ENCODE measurements around the gene METTL16. TPM values are rescaled to one million over a fixed set of nuclear protein-coding genes. Genes with fewer than 3 reads are reported as not detected.

METTL16 gene
- total and polyA plus RNA-seq, 2 of the 4 experiments (the other 2 are of a cell fraction), result 11.8 to 15.4 TPM

DNA sequence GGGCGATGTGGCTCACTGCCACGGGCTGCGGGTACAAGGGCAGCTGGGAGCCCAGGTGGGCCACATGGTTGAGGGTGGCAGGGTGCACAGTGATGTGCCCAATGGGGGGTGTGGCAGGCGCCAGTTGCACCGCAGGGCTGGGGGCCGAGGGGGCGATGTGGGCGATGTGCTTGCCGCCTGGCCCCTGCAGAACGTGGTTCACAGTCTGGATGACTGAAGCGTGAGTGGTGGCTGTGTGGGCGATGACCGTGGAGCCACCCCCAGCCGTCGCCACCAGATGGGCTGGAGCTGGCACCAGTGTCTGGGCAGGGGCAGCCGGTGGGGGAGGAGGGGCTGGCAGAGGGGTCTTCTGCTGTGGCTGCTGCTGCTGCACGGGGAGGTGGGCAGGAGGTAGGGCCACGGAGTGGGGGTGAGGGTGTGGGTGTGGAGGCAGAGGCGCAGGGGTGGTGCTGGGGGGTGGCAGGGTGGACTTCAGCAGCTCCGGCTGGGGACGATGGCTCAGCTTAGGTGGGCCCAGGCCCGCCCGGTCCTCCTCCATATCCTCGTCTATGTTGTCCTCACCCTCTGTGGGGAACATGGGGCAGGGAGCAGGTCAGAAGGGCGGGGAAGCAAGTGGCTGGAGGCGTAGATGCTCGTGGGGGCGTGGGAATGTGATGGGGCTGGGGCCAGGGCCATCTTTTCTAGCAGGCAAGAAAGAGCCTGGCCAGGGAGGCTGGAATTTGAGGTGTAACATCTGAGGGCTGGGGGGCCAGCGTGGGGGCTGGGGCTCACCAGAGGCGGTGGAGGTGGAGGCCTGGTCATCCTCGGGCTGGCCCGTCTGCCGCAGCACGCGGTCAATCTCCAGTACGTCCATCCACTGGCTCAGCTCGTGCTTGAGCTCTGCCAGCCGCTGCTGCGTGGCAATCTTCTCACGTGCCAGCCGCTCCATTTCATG is 124.3 kb downstream of the METTL16 start:
- Histone ChIP-seq H3K4ac (ENCODE audit: low read depth, low read length) (no peak overlapping the region), H4K20me1 (ENCODE audit: insufficient read depth, low read length) (peaks cover 32% of the 10 kb centered on the region), H4K91ac (ENCODE audit: insufficient read depth, low read depth, low read length) (no peak overlapping the region), H3K14ac (replicated peaks; ENCODE audit: low read depth, low read length) (no peak overlapping the region), H3K27ac (ENCODE audit: insufficient read depth, low read length) (no peak overlapping the region), H3K9me3 (ENCODE audit: control insufficient read depth, insufficient read depth, low read length) (no peaks in the 10 kb centered on the region), H2AFZ (replicated peaks; ENCODE audit: low read length, poor library complexity) (no peak overlapping the region), H3K23ac (ENCODE audit: low read depth, low read length) (no peak overlapping the region), H2BK15ac (ENCODE audit: low read depth, low read length) (no peak overlapping the region), H3K79me1 (ENCODE audit: low read depth in 1 of 2, low read length in 2 of 2) (peaks cover 16 to 43% of the 10 kb centered on the region in 2 experiments), H2BK120ac (ENCODE audit: low read depth, low read length) (no peak overlapping the region), H2BK20ac (ENCODE audit: low read depth, low read length) (no peak overlapping the region), H4K5ac (ENCODE audit: low read depth, low read length) (no peak overlapping the region), H3K56ac (ENCODE audit: extremely low read depth, insufficient read depth, low read length) (no peak overlapping the region), H4K8ac (ENCODE audit: low read depth in 2 of 2, low read length in 2 of 2) (no peak overlapping the region), H2AK5ac (ENCODE audit: low read depth, low read length) (no peak overlapping the region), H3K18ac (ENCODE audit: low read depth, low read length) (no peak overlapping the region), H3K4me3 (ENCODE audit: insufficient read depth, low read depth, low read length) (no peak overlapping the region), H3K27me3 (ENCODE audit: control insufficient read depth, insufficient read depth, low read length) (no peaks in the 10 kb centered on the region), H3K4me2 (ENCODE audit: low read depth, low read length) (no peak overlapping the region), H3K36me3 (ENCODE audit: control insufficient read depth, insufficient read depth, low read length) (peaks cover 30% of the 10 kb centered on the region; the same call in 1 of the 2 replicates), H2BK5ac (ENCODE audit: low read depth, low read length, poor library complexity, severe bottlenecking) (no peak overlapping the region), H2AK9ac (replicated peaks; ENCODE audit: low read depth, low read length, poor library complexity) (no peak overlapping the region), H3K9ac (ENCODE audit: low read depth, low read length) (no peak overlapping the region), H3K9me1 (ENCODE audit: insufficient read depth, low read length) (peaks cover 5% of the 10 kb centered on the region; the same call in 1 of the 2 replicates), H3K4me1 (ENCODE audit: control insufficient read depth, insufficient read depth, low read length) (peaks cover 9% of the 10 kb centered on the region)
- 94% methylated on average over 24 of the region's 41 CpGs; no CpG with 5 or more reads in 1 of the 2 experiments for WGBS, 2 experiments (ENCODE audit: extremely low coverage in 2 of 2, insufficient read length in 1 of 2)
- ChIA-PET POLR2A (ENCODE audit: unreplicated experiment) (no interaction called here), CTCF (interaction anchor here (0.6 kb wide), 1 partner anchor 215 kb away, joined by 7 read pairs; no protein-coding TSS in a partner anchor)
- BruUV-seq (replicated peaks), result no TSS peak
- ATAC-seq (ENCODE audit: low read depth) (no peak), DNase-seq (no peak)
- intact Hi-C loops (cut with micrococcal nuclease), result no loop called here
- dilution Hi-C loops (cut with HindIII; ENCODE audit: low sequenced_read_pairs, unreplicated experiment), result no loop called here
- in situ Hi-C loops (cut with MboI; ENCODE audit: low sequenced_read_pairs), result no loop called here
- TF ChIP-seq FOS (IDR thresholded peaks at IDR 0.05; ENCODE audit: low read depth, low read length) (no peak), MXI1 (IDR thresholded peaks at IDR 0.05; ENCODE audit: borderline replicate concordance, low read depth, low read length) (no peak), POLR2A (IDR thresholded peaks at IDR 0.05; ENCODE audit: low read depth, low read length) (no peak), CHD1 (IDR thresholded peaks at IDR 0.05; ENCODE audit: low read depth, low read length) (no peak), USF2 (IDR thresholded peaks at IDR 0.05; ENCODE audit: low read depth, low read length) (no peak), BHLHE40 (IDR thresholded peaks at IDR 0.05; ENCODE audit: low read depth, low read length) (no peak), MAZ (IDR thresholded peaks at IDR 0.05; ENCODE audit: borderline replicate concordance, low read depth, low read length) (no peak), RFX5 (IDR thresholded peaks at IDR 0.05; ENCODE audit: low read depth, low read length) (no peak), RCOR1 (IDR thresholded peaks at IDR 0.05; ENCODE audit: insufficient replicate concordance, low read length) (no peak), NFE2L2 (IDR thresholded peaks at IDR 0.05; ENCODE audit: low read depth, low read length) (no peak), MAFK (IDR thresholded peaks at IDR 0.05; ENCODE audit: low read depth, low read length) (no peak), RAD21 (IDR thresholded peaks at IDR 0.05; ENCODE audit: low read length) (no peak), CTCF (conservative IDR thresholded peaks at IDR 0.05; ENCODE audit: low read depth, low read length) (no peak)
- TF ChIP-seq, protein P1, sequence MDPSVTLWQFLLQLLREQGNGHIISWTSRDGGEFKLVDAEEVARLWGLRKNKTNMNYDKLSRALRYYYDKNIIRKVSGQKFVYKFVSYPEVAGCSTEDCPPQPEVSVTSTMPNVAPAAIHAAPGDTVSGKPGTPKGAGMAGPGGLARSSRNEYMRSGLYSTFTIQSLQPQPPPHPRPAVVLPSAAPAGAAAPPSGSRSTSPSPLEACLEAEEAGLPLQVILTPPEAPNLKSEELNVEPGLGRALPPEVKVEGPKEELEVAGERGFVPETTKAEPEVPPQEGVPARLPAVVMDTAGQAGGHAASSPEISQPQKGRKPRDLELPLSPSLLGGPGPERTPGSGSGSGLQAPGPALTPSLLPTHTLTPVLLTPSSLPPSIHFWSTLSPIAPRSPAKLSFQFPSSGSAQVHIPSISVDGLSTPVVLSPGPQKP (IDR thresholded peaks at IDR 0.05; ENCODE audit: borderline replicate concordance, low read depth, low read length), result no peak
